GM12891 (cell line): ENCODE results near the gene CTBP2.

ENCODE experiments used
- DNase-seq: peaks from one replicate; pipeline ENCODE4 v3.0.0; 2011; ENCODE audit warnings: low spot score; ENCODE audit not compliant: insufficient read length
- FAIRE-seq: peaks from 2 replicates; lab custom pipeline; 2011; peaks lifted over from hg19 to GRCh38; lab: Jason Lieb, UNC
- PAX5 ChIP-seq: IDR thresholded peaks from 2 replicates; pipeline ENCODE4 v1.6.1; 2011; ENCODE audit warnings: low read length, moderate library complexity, mild to moderate bottlenecking; ENCODE audit not compliant: insufficient read depth, severe bottlenecking
- POLR2A ChIP-seq: IDR thresholded peaks from 2 replicates; pipeline ENCODE4 v1.6.1; 2011; ENCODE audit warnings: low read depth, low read length, control low read depth
- POLR2AphosphoS5 ChIP-seq: IDR thresholded peaks from 2 replicates; pipeline ENCODE4 v1.6.1; 2011; ENCODE audit warnings: low read depth, low read length, control low read depth
- POU2F2 ChIP-seq: IDR thresholded peaks from 2 replicates; pipeline ENCODE4 v1.6.1; 2011; ENCODE audit warnings: low read depth, mild to moderate bottlenecking, control low read depth, low read length, moderate library complexity
- SPI1 ChIP-seq: IDR thresholded peaks from 2 replicates; pipeline ENCODE4 v1.6.1; 2011; ENCODE audit warnings: low read depth, low read length, control low read depth
- TAF1 ChIP-seq: IDR thresholded peaks from 2 replicates; pipeline ENCODE4 v1.6.1; 2011; ENCODE audit warnings: low read depth, low read length, control low read depth

The CTBP2 gene

GRCh38 chr10:125002047-125002422 lies 158.3 kb downstream of the CTBP2 start:
- DNase-seq, result peak; percentile 6
- no peak for FAIRE-seq
- TF ChIP-seq POU2F2 (no peak), TAF1 (no peak), PAX5 (no peak), POLR2AphosphoS5 (no peak), POLR2A (no peak)

- FAIRE-seq (no peak), DNase-seq (peak; percentile 16)
- no peak for TF ChIP-seq TAF1
- TF ChIP-seq PAX5, result no peak
- TF ChIP-seq POU2F2, result no peak
- TF ChIP-seq SPI1, result no peak
- no peak for TF ChIP-seq POLR2A
- TF ChIP-seq POLR2AphosphoS5, result no peak
Measured at GRCh38 chr10:125001313-125002046, 158.9 kb downstream of the CTBP2 start.

- TF ChIP-seq POU2F2 (no peak), TAF1 (no peak), SPI1 (no peak), PAX5 (no peak), POLR2AphosphoS5 (no peak), POLR2A (no peak)
- no peak for FAIRE-seq
- DNase-seq, result peak; percentile 27
Measured at GRCh38 chr10:125000366-125001312, 159.7 kb downstream of the CTBP2 start.

- no peak for TF ChIP-seq POLR2AphosphoS5
- no peak for TF ChIP-seq POLR2A
- no peak for TF ChIP-seq POU2F2
- TF ChIP-seq PAX5, result no peak
- no peak for TF ChIP-seq SPI1
- TF ChIP-seq TAF1, result no peak
- DNase-seq, result peak; percentile 7
- FAIRE-seq, result no peak
Measured at GRCh38 chr10:124999433-125000365, 160.7 kb downstream of the CTBP2 start.

- FAIRE-seq (no peak), DNase-seq (peak; percentile 21)
- no peak for TF ChIP-seq SPI1
- TF ChIP-seq POLR2AphosphoS5, result no peak
- no peak for TF ChIP-seq POU2F2
- no peak for TF ChIP-seq TAF1
- TF ChIP-seq POLR2A, result no peak
- no peak for TF ChIP-seq PAX5
Measured at GRCh38 chr10:124998624-124999291, 161.6 kb downstream of the CTBP2 start.

GRCh38 chr10:124997771-124998623 lies 162.4 kb downstream of the CTBP2 start:
- no peak for TF ChIP-seq TAF1
- no peak for TF ChIP-seq POU2F2
- no peak for TF ChIP-seq POLR2A
- TF ChIP-seq PAX5, result no peak
- TF ChIP-seq SPI1, result no peak
- TF ChIP-seq POLR2AphosphoS5, result no peak
- DNase-seq (peak; percentile 6), FAIRE-seq (no peak)

- TF ChIP-seq PAX5 (no peak), SPI1 (no peak), TAF1 (no peak), POLR2A (no peak), POU2F2 (no peak), POLR2AphosphoS5 (no peak)
- peak; percentile 14 for DNase-seq
- FAIRE-seq, result no peak
Measured at GRCh38 chr10:124997306-124997705, 163.1 kb downstream of the CTBP2 start.
